ENCODE data around the gene IFNGR1. TPM values are rescaled to one million over a fixed set of nuclear protein-coding genes. Genes with fewer than 3 reads are reported as not detected.

IFNGR1 gene
- total and polyA plus RNA-seq, 2 of the 13 experiments (the other 11 are each of a cell fraction or from before 2014, with no cell fraction given) = 82.8 to 87.8 TPM

- TF ChIP-seq FOXP4 (CRISPR knock-in tag; IDR thresholded peaks at IDR 0.05) (peak; percentile 34; the same call in 1 of the 2 replicates), FOXA3 (CRISPR knock-in tag; IDR thresholded peaks at IDR 0.05) (peak; percentile 29; the same call in 1 of the 2 replicates), ZBTB20 (CRISPR knock-in tag; IDR thresholded peaks at IDR 0.05; ENCODE audit: borderline replicate concordance, low read depth) (no peak), HNRNPK (IDR thresholded peaks at IDR 0.05; ENCODE audit: low read depth, low read length, poor library complexity, severe bottlenecking) (no peak), ZNF703 (CRISPR knock-in tag; IDR thresholded peaks at IDR 0.05; ENCODE audit: borderline replicate concordance) (no peak), ZGPAT (CRISPR knock-in tag; IDR thresholded peaks at IDR 0.05) (peak; percentile 25; the same call in 1 of the 2 replicates), SOX5 (CRISPR knock-in tag; IDR thresholded peaks at IDR 0.05; ENCODE audit: borderline replicate concordance) (peak; percentile 73; the same call in 1 of the 2 replicates), SAP130 (CRISPR knock-in tag; IDR thresholded peaks at IDR 0.05; ENCODE audit: low read depth) (peak; percentile 22; the same call in 1 of the 2 replicates), NR1H2 (CRISPR knock-in tag; IDR thresholded peaks at IDR 0.05; ENCODE audit: borderline replicate concordance, low read depth) (no peak), RORA (CRISPR knock-in tag; IDR thresholded peaks at IDR 0.05) (no peak), KLF11 (CRISPR knock-in tag; IDR thresholded peaks at IDR 0.05) (no peak), TEAD3 (CRISPR knock-in tag; optimal IDR thresholded peaks at IDR 0.05; ENCODE audit: borderline replicate concordance) (peak; percentile 18)
- TF ChIP-seq, protein P1, sequence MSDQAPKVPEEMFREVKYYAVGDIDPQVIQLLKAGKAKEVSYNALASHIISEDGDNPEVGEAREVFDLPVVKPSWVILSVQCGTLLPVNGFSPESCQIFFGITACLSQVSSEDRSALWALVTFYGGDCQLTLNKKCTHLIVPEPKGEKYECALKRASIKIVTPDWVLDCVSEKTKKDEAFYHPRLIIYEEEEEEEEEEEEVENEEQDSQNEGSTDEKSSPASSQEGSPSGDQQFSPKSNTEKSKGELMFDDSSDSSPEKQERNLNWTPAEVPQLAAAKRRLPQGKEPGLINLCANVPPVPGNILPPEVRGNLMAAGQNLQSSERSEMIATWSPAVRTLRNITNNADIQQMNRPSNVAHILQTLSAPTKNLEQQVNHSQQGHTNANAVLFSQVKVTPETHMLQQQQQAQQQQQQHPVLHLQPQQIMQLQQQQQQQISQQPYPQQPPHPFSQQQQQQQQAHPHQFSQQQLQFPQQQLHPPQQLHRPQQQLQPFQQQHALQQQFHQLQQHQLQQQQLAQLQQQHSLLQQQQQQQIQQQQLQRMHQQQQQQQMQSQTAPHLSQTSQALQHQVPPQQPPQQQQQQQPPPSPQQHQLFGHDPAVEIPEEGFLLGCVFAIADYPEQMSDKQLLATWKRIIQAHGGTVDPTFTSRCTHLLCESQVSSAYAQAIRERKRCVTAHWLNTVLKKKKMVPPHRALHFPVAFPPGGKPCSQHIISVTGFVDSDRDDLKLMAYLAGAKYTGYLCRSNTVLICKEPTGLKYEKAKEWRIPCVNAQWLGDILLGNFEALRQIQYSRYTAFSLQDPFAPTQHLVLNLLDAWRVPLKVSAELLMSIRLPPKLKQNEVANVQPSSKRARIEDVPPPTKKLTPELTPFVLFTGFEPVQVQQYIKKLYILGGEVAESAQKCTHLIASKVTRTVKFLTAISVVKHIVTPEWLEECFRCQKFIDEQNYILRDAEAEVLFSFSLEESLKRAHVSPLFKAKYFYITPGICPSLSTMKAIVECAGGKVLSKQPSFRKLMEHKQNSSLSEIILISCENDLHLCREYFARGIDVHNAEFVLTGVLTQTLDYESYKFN (CRISPR knock-in tag; conservative IDR thresholded peaks at IDR 0.05) = peak; percentile 29; the same call in 1 of the 2 replicates
- TF ChIP-seq, protein P2, sequence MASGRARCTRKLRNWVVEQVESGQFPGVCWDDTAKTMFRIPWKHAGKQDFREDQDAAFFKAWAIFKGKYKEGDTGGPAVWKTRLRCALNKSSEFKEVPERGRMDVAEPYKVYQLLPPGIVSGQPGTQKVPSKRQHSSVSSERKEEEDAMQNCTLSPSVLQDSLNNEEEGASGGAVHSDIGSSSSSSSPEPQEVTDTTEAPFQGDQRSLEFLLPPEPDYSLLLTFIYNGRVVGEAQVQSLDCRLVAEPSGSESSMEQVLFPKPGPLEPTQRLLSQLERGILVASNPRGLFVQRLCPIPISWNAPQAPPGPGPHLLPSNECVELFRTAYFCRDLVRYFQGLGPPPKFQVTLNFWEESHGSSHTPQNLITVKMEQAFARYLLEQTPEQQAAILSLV (CRISPR knock-in tag; IDR thresholded peaks at IDR 0.05; ENCODE audit: borderline replicate concordance) = no peak
- TF ChIP-seq, protein P3, sequence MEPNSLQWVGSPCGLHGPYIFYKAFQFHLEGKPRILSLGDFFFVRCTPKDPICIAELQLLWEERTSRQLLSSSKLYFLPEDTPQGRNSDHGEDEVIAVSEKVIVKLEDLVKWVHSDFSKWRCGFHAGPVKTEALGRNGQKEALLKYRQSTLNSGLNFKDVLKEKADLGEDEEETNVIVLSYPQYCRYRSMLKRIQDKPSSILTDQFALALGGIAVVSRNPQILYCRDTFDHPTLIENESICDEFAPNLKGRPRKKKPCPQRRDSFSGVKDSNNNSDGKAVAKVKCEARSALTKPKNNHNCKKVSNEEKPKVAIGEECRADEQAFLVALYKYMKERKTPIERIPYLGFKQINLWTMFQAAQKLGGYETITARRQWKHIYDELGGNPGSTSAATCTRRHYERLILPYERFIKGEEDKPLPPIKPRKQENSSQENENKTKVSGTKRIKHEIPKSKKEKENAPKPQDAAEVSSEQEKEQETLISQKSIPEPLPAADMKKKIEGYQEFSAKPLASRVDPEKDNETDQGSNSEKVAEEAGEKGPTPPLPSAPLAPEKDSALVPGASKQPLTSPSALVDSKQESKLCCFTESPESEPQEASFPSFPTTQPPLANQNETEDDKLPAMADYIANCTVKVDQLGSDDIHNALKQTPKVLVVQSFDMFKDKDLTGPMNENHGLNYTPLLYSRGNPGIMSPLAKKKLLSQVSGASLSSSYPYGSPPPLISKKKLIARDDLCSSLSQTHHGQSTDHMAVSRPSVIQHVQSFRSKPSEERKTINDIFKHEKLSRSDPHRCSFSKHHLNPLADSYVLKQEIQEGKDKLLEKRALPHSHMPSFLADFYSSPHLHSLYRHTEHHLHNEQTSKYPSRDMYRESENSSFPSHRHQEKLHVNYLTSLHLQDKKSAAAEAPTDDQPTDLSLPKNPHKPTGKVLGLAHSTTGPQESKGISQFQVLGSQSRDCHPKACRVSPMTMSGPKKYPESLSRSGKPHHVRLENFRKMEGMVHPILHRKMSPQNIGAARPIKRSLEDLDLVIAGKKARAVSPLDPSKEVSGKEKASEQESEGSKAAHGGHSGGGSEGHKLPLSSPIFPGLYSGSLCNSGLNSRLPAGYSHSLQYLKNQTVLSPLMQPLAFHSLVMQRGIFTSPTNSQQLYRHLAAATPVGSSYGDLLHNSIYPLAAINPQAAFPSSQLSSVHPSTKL (CRISPR knock-in tag; IDR thresholded peaks at IDR 0.05) = peak; percentile 70
Observed at GRCh38 chr6:137261361-137261760, 42.2 kb upstream of the IFNGR1 start (continued).

Measured in HepG2 (cell line).